ENCODE data around the gene ISL2. TPM values are rescaled to one million over a fixed set of nuclear protein-coding genes. Genes with fewer than 3 reads are reported as not detected.

ISL2 gene
- polyA plus RNA-seq, 1 donor (not counting 4 experiments of a cell fraction or from before 2014, with no cell fraction given): not detected

- FAIRE-seq (no peak), DNase-seq (ENCODE audit: low read depth, low spot score) (no peak)
- H3K9me3 ChIP-seq (ENCODE audit: control insufficient read depth, low read depth, low read length): no peaks in the 10 kb centered on the region
- peak overlapping the region; percentile 85 for H3K4me2 ChIP-seq (ENCODE audit: control insufficient read depth, extremely low read depth, insufficient read depth, low read depth, low read length)
- no peaks in the 10 kb centered on the region for H3K79me2 ChIP-seq (ENCODE audit: control insufficient read depth, insufficient read depth, low read length)
- H2AFZ ChIP-seq (ENCODE audit: control insufficient read depth, low read length): peak overlapping the region; percentile 66
- dilution Hi-C loops (cut with MboI; ENCODE audit: extremely low pct_ligation_motif_present, low sequenced_read_pairs): no loop called here
- peak overlapping the region; percentile 47 for H3K9ac ChIP-seq (ENCODE audit: control insufficient read depth, extremely low read depth, insufficient read depth, low read length)
- H3K27me3 ChIP-seq (ENCODE audit: control insufficient read depth, extremely low read depth, insufficient read depth, low read length): peaks cover 62% of the 10 kb centered on the region
- H3K36me3 ChIP-seq (ENCODE audit: control insufficient read depth in 2 of 2, extremely low read depth in 1 of 2, insufficient read depth in 2 of 2, low read length in 2 of 2): no peaks in the 10 kb centered on the region
- TF ChIP-seq EZH2 (IDR thresholded peaks at IDR 0.05; ENCODE audit: low read length): peak; percentile 85
- no peak for TF ChIP-seq CTCF (optimal IDR thresholded peaks at IDR 0.05 in 1 of 3, IDR thresholded peaks at IDR 0.05 in 1 of 3, conservative IDR thresholded peaks at IDR 0.05 in 1 of 3; ENCODE audit: extremely low read depth in 1 of 3, insufficient read depth in 2 of 3, low read length in 3 of 3)
- no peaks in the 10 kb centered on the region for H3K9me1 ChIP-seq (ENCODE audit: control insufficient read depth, extremely low read depth, insufficient read depth, low read length)
- no peak overlapping the region for H3K27ac ChIP-seq (ENCODE audit: control insufficient read depth, insufficient read depth, low read length)
- peak overlapping the region; percentile 34 to 73 (median 70) for H3K4me3 ChIP-seq (ENCODE audit: control insufficient read depth in 2 of 3, extremely low read depth in 1 of 3, insufficient read depth in 2 of 3, low read depth in 1 of 3, low read length in 3 of 3)
- peaks cover 3% of the 10 kb centered on the region for H3K4me1 ChIP-seq (ENCODE audit: control insufficient read depth, extremely low read depth, insufficient read depth, low read length)
- no peaks in the 10 kb centered on the region for H4K20me1 ChIP-seq (ENCODE audit: control insufficient read depth, extremely low read depth, insufficient read depth, low read length)
These were observed 9.5 kb downstream of the ISL2 start for GRCh38 chr15:76345880-76346668.

- no peaks in the 10 kb centered on the region for H3K79me2 ChIP-seq (ENCODE audit: control insufficient read depth, insufficient read depth, low read length)
- peak overlapping the region; percentile 66 for H2AFZ ChIP-seq (ENCODE audit: control insufficient read depth, low read length)
- H3K9me1 ChIP-seq (ENCODE audit: control insufficient read depth, extremely low read depth, insufficient read depth, low read length): no peaks in the 10 kb centered on the region
- H3K36me3 ChIP-seq (ENCODE audit: control insufficient read depth in 2 of 2, extremely low read depth in 1 of 2, insufficient read depth in 2 of 2, low read length in 2 of 2): no peaks in the 10 kb centered on the region
- peak overlapping the region; percentile 85 for H3K4me2 ChIP-seq (ENCODE audit: control insufficient read depth, extremely low read depth, insufficient read depth, low read depth, low read length)
- peak overlapping the region; percentile 47 for H3K9ac ChIP-seq (ENCODE audit: control insufficient read depth, extremely low read depth, insufficient read depth, low read length)
- FAIRE-seq (no peak), DNase-seq (ENCODE audit: low read depth, low spot score) (no peak)
- peaks cover 54% of the 10 kb centered on the region for H3K27me3 ChIP-seq (ENCODE audit: control insufficient read depth, extremely low read depth, insufficient read depth, low read length)
- H3K4me3 ChIP-seq (ENCODE audit: control insufficient read depth in 2 of 3, extremely low read depth in 1 of 3, insufficient read depth in 2 of 3, low read depth in 1 of 3, low read length in 3 of 3): peak overlapping the region; percentile 34 to 73 (median 70)
- H4K20me1 ChIP-seq (ENCODE audit: control insufficient read depth, extremely low read depth, insufficient read depth, low read length): no peaks in the 10 kb centered on the region
- dilution Hi-C loops (cut with MboI; ENCODE audit: extremely low pct_ligation_motif_present, low sequenced_read_pairs): no loop called here
- no peaks in the 10 kb centered on the region for H3K9me3 ChIP-seq (ENCODE audit: control insufficient read depth, low read depth, low read length)
- H3K27ac ChIP-seq (ENCODE audit: control insufficient read depth, insufficient read depth, low read length): no peak overlapping the region
- peaks cover 3% of the 10 kb centered on the region for H3K4me1 ChIP-seq (ENCODE audit: control insufficient read depth, extremely low read depth, insufficient read depth, low read length)
- TF ChIP-seq CTCF (optimal IDR thresholded peaks at IDR 0.05 in 1 of 3, IDR thresholded peaks at IDR 0.05 in 1 of 3, conservative IDR thresholded peaks at IDR 0.05 in 1 of 3; ENCODE audit: extremely low read depth in 1 of 3, insufficient read depth in 2 of 3, low read length in 3 of 3): no peak
- no peak for TF ChIP-seq EZH2 (IDR thresholded peaks at IDR 0.05; ENCODE audit: low read length)
These were observed 10.3 kb downstream of the ISL2 start for GRCh38 chr15:76346669-76347481.

Data from keratinocyte (primary cell).